Stimulated activated CD8-positive, alpha-beta memory T cell treated with anti-CD3 and anti-CD28 coated beads, Interleukin-12 subunit alpha, Interleukin-12 subunit beta, amount 100 ng/mL, for 24 hours (primary cell): ENCODE measurements around the gene POLR3A.
"Not testable (repeated sequence)": the region's sequence is repeated elsewhere in the genome, so short reads cannot be mapped to it uniquely, and the experiment has no call there.

Experiments used
- DNase-seq: peaks from one replicate; pipeline ENCODE4 v3.0.0-alpha.2; 2020; ENCODE audit errors: extremely low read depth

Gene POLR3A

GRCh38 chr10:78029269-78030226 is at the start of gene POLR3A:
Gene POLR3A (minus strand): TSS chr10:78029515. CDS start chr10:78029407, 108 bp downstream.
- peak; percentile 70 for DNase-seq

- no peak for DNase-seq
These were observed 49.4 kb upstream of the POLR3A start for GRCh38 chr10:78078539-78079330.

GRCh38 chr10:78075806-78076205 is 46.5 kb upstream of the POLR3A start:
- not testable (repeated sequence) for DNase-seq

GRCh38 chr10:78072504-78072903 is 43.2 kb upstream of the POLR3A start:
- DNase-seq = no peak

GRCh38 chr10:78071857-78072179 is 42.5 kb upstream of the POLR3A start:
- DNase-seq = no peak

GRCh38 chr10:78071140-78071856 is 42.0 kb upstream of the POLR3A start:
- no peak for DNase-seq

GRCh38 chr10:78070726-78071125 is 41.4 kb upstream of the POLR3A start:
- no peak for DNase-seq

- DNase-seq = not testable (repeated sequence)
These were observed 40.7 kb upstream of the POLR3A start for GRCh38 chr10:78070064-78070463.

GRCh38 chr10:78069151-78069550 is 39.8 kb upstream of the POLR3A start:
- DNase-seq = no peak

- no peak for DNase-seq
These were observed 37.6 kb upstream of the POLR3A start for GRCh38 chr10:78066728-78067430.

GRCh38 chr10:78066012-78066411 is 36.7 kb upstream of the POLR3A start:
- no peak for DNase-seq

- no peak for DNase-seq
These were observed 36.3 kb upstream of the POLR3A start for GRCh38 chr10:78065611-78066010.

- not testable (repeated sequence) for DNase-seq
These were observed 35.6 kb upstream of the POLR3A start for GRCh38 chr10:78064919-78065318.

- DNase-seq = no peak
These were observed 33.9 kb upstream of the POLR3A start for GRCh38 chr10:78063236-78063635.

GRCh38 chr10:78062296-78062695 is 33.0 kb upstream of the POLR3A start:
- DNase-seq = no peak

- DNase-seq = no peak
These were observed 30.8 kb upstream of the POLR3A start for GRCh38 chr10:78059906-78060702.

GRCh38 chr10:78058562-78058961 is 29.2 kb upstream of the POLR3A start:
- DNase-seq = no peak

- DNase-seq = no peak
These were observed 24.0 kb upstream of the POLR3A start for GRCh38 chr10:78053211-78053868.

GRCh38 chr10:78049851-78050250 is 20.5 kb upstream of the POLR3A start:
- no peak for DNase-seq

- peak; percentile 62 for DNase-seq
These were observed 18.1 kb upstream of the POLR3A start for GRCh38 chr10:78047314-78047891.
